DOHH2 (cell line): ENCODE measurements around the gene SRRM2.

Experiments
- CTCF ChIP-seq: fragments of 200-600 bp; sonication (generic); IDR thresholded peaks from one replicate; pipeline ENCODE4 v1.5.1; 2014; ENCODE audit warnings: antibody characterized with exemption, mild to moderate bottlenecking, low read depth, low read length; ENCODE audit not compliant: poor library complexity, severe bottlenecking
- EZH2phosphoT487 ChIP-seq: fragments of 200-600 bp; sonication (generic); IDR thresholded peaks from 2 replicates; pipeline ENCODE4 v1.6.1; 2017; ENCODE audit warnings: borderline replicate concordance, mild to moderate bottlenecking, antibody characterized with exemption, low read length, moderate library complexity, mixed read lengths

GRCh38 chr16:2716948-2717347, 35.5 kb upstream of the SRRM2 start:
- TF ChIP-seq CTCF (no peak), EZH2phosphoT487 (no peak)
